Skeletal muscle tissue (tissue), 4 donors: ENCODE results near the gene CCN5. TPM values are rescaled to one million over a fixed set of nuclear protein-coding genes. Genes with fewer than 3 reads are reported as not detected.

Source experiments
- H3K27ac ChIP-seq: one replicate; pipeline ENCODE4 v1.7.0; 2013; ENCODE audit warnings: mild to moderate bottlenecking, low read depth, low read length, inconsistent platforms
- H3K27me3 ChIP-seq, 3 donors: one replicate each; pipeline ENCODE4 v1.7.0; 2013; ENCODE audit warnings: low read length in 3 of 3; ENCODE audit not compliant: control insufficient read depth in 3 of 3, insufficient read depth in 3 of 3
- H3K36me3 ChIP-seq, 3 donors: one replicate each; pipeline ENCODE4 v1.7.0; 2013; ENCODE audit warnings: low read length in 3 of 3; ENCODE audit not compliant: control insufficient read depth in 3 of 3, insufficient read depth in 3 of 3
- H3K4me1 ChIP-seq, 3 donors: one replicate each; pipeline ENCODE4 v1.7.0; 2013; ENCODE audit warnings: low read length in 3 of 3, mild to moderate bottlenecking in 3 of 3; ENCODE audit not compliant: control insufficient read depth in 3 of 3, insufficient read depth in 3 of 3
- H3K4me3 ChIP-seq, 3 donors: one replicate each; pipeline ENCODE4 v1.7.0; 2013; ENCODE audit warnings: low read length in 3 of 3
- H3K9ac ChIP-seq, 3 donors: one replicate each; pipeline ENCODE4 v1.7.0; 2013; ENCODE audit warnings: low read length in 3 of 3, mild to moderate bottlenecking in 3 of 3, moderate library complexity in 2 of 3, low read depth in 1 of 3
- H3K9me3 ChIP-seq, 3 donors: one replicate each; pipeline ENCODE4 v1.7.0; 2013; ENCODE audit warnings: low read length in 3 of 3; ENCODE audit not compliant: control insufficient read depth in 3 of 3
- total RNA-seq: library from RNA; depleted of rRNA; stranded (reverse); fragments of >200 nt; gene quantifications from one replicate; pipeline ENCODE4 v1.2.3, GENCODE V29; 2014
- donor health status: Osteomylitis.

The CCN5 gene
- total RNA-seq, 1 donor from 2014 or later, result not detected

DNA sequence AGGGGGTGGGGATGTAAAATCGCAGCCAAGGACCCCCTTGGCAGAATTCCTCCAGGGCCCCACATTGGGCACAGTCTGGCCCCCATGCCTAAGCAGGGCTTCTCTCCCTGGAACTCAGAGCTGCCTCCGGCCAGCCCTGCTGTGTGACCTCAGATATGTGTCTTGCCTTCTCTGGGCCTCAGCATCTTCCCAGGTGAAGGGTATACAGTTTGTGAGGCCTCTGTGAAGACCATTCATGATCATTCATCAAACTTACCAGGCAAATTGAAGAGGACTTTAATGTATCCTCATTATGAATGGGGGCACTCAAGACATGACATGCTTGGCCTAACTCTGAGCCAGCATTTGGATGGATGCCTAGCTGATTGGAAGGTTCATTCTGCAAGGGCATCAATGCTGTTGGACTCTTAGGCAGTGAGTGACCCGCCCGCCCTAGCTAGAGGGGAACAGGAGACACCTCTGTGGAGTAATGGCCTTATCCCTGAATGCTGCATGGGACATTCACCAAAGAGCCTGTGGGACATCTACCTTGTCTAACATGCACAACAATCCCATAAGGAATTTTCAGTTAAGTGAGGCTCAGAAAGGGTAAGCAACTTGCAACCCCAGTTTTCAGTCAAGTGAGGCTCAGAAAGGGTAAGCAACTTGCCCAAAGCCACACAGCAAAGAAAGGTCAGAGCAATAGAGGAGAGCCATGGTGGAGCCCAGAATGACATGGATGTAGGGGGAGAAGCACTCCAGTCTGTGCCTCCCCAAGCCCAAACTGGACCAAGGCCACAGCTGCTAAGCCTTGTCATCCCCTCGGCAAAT, 535 bp downstream of the CCN5 start:
- H3K9ac ChIP-seq, result peak overlapping the region in 2 of 3 donors; percentile 4 to 82
- peaks cover 29 to 37% (median 33%) of the 10 kb centered on the region in 3 donors for H3K4me1 ChIP-seq
- peak overlapping the region; percentile 56 to 67 (median 67) for H3K4me3 ChIP-seq
- H3K27me3 ChIP-seq, result no peaks in the 10 kb centered on the region
- H3K9me3 ChIP-seq, result no peaks in the 10 kb centered on the region
- H3K36me3 ChIP-seq, result peaks cover 0 to 3% (median 0%) of the 10 kb centered on the region in 3 donors
- H3K27ac ChIP-seq, result peak overlapping the region; percentile 0

DNA sequence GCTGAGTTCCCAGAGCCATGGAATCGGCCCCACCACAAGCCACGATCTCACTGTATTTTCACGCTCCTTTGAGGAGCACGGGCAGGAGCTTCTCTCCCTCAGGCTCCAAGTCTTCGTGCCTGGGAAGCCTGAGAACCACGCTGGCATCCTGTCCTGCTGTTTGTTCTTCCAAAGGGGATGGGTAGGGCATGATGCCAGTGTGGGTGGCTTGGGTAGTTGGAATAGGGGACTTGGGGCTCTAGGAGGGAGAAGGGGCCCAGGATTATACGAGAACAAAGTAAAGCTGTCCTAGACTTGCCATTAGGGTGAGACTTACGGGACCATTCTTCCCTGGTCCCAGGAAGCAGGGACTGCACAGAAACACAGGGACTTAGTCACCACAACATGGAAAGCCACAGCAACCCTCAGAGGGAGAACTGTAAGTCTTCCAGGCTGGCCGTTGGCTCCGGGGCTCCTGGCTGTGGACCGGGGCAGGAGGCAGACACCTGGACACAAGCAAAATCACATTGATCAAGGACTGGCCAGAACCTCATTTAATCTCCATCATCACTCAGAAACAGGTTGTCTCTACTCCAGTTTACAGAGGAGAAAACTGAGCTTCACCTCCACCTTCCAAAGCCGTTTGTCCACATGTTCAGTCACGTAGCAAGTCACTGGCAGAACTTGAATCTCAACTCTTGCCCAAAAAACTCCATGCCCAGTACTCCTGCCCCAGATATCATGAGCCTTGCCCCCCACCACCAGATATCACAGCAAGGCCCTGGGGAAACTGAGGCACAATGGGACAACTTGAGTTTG, 1.3 kb downstream of the CCN5 start:
- Histone ChIP-seq H3K9ac (peak overlapping the region in 2 of 3 donors; percentile 5 to 82), H3K36me3 (peaks cover 0 to 4% (median 0%) of the 10 kb centered on the region in 3 donors), H3K4me1 (peaks cover 31 to 39% (median 35%) of the 10 kb centered on the region in 3 donors), H3K4me3 (peak overlapping the region; percentile 56 to 67 (median 67)), H3K27me3 (no peaks in the 10 kb centered on the region), H3K9me3 (no peaks in the 10 kb centered on the region), H3K27ac (peak overlapping the region; percentile 0)

DNA sequence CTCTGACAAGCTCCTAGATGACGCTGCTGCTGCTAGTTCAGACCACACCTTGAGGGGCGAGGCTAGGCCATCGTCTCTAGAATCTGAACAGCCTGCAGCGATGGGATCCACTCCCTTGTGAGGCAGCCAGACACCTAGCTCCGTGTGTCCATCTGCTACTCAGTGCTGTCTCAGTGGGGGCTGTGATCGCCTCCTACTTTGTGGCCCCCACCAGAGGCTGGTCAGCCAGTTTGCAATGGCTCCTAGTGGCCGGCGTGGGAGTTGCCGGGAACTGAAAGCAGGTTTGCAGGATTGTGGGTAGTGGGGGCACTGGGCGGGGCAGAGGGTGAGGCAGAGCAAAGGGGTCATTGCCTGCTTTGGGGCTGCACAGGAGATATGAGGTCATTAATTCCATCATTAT, 2.8 kb downstream of the CCN5 start:
- Histone ChIP-seq H3K9me3 (no peaks in the 10 kb centered on the region), H3K27ac (no peak overlapping the region), H3K4me1 (peaks cover 31 to 39% (median 35%) of the 10 kb centered on the region in 3 donors), H3K4me3 (peak overlapping the region in 1 of 3 donors; percentile 51), H3K36me3 (peaks cover 0 to 4% (median 0%) of the 10 kb centered on the region in 3 donors), H3K27me3 (no peaks in the 10 kb centered on the region), H3K9ac (peak overlapping the region in 1 of 3 donors; percentile 8)

DNA sequence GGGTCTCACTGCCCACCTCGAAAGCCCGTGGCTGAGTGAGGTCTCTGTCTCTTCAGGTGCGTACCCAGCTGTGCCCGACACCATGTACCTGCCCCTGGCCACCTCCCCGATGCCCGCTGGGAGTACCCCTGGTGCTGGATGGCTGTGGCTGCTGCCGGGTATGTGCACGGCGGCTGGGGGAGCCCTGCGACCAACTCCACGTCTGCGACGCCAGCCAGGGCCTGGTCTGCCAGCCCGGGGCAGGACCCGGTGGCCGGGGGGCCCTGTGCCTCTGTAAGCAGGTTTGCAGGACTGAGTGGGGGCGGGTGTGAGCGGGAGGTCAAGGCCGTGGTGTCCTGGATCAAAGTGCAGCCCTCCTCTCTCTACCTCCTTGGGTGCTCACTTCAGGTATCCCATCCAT, 4.7 kb downstream of the CCN5 start:
- peaks cover 19 to 26% (median 23%) of the 10 kb centered on the region in 3 donors for H3K4me1 ChIP-seq
- no peak overlapping the region for H3K9ac ChIP-seq
- no peak overlapping the region for H3K27ac ChIP-seq
- H3K27me3 ChIP-seq, result no peaks in the 10 kb centered on the region
- no peaks in the 10 kb centered on the region for H3K9me3 ChIP-seq
- H3K36me3 ChIP-seq, result peaks cover 0 to 13% (median 0%) of the 10 kb centered on the region in 3 donors
- no peak overlapping the region for H3K4me3 ChIP-seq

DNA sequence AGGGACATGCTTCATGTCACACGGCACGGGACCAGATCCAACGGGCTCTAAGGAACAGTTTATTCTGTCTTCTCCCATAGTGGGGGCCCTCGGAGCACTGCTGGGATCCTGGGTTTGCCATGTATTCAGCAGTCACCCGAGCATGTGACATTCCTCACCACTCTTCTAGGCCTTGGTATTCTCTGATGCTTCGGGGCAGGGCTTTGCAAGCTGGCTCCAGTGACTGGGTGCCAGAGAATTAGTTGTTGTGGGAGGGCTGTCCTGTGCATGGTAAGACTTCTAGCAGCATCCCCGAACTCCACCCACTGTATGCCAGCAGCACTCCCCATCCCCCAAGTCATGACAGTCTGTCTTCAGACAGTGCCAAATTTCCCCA, 5.4 kb downstream of the CCN5 start:
- Histone ChIP-seq H3K9ac (no peak overlapping the region), H3K36me3 (peaks cover 0 to 13% (median 0%) of the 10 kb centered on the region in 3 donors), H3K27me3 (no peaks in the 10 kb centered on the region), H3K4me3 (no peak overlapping the region), H3K27ac (no peak overlapping the region), H3K9me3 (no peaks in the 10 kb centered on the region), H3K4me1 (peaks cover 12 to 19% (median 15%) of the 10 kb centered on the region in 3 donors)

DNA sequence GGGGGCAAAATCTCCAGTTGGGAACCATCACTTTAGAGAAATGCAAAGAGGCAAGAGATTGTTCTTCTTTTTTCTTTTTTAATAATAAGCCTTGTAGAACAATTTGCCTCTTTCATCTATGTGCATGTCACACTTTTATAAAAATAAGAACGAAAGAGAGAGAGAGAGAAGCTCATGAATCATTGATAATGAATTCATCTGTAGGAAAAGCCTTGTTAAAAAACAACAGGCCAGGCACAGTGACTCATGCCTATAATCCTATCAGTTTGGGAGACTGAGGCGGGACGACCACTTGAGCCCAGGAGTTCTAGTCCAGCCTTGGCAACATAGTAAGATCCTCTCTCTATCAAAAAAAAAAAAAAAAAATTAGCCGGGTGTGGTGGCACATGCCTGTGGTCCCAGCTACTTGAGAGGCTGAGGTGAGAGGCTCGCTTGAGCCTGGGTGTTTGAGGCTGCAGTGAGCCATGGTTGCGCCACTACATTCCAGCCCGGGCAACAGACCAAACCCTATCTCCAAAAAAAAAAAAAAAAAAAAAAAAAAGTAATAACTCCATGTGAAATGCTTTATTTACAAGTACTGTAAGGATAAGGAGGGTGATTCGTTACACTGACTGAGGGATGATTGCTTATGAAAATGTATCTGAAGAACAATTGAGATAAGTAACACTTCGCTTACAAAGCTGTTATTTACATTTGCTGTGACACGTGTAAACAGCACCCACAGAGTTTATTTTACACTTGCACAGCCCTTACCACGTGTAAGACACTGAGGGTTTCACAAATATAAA, 6.0 kb downstream of the CCN5 start:
- Histone ChIP-seq H3K9ac (no peak overlapping the region), H3K9me3 (no peaks in the 10 kb centered on the region), H3K27ac (no peak overlapping the region)

DNA sequence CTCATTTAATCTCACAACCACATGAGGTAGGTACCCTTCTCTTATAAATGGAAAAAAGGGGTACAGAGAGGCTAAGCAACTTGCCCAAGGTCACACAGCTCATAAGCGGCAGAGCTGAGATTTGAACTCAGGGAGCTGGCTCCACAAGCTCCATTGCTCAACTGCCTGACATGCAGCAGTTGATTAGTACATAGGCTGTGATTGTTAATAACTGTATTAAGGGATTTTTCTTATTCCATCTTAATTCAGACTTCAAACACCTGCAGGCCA, 6.6 kb downstream of the CCN5 start:
- no peaks in the 10 kb centered on the region for H3K9me3 ChIP-seq
- peaks cover 6 to 9% (median 9%) of the 10 kb centered on the region in 3 donors for H3K4me1 ChIP-seq
- H3K4me3 ChIP-seq, result no peak overlapping the region
- no peak overlapping the region for H3K27ac ChIP-seq
- H3K36me3 ChIP-seq, result peaks cover 0 to 13% (median 3%) of the 10 kb centered on the region in 3 donors
- no peak overlapping the region for H3K9ac ChIP-seq
- no peaks in the 10 kb centered on the region for H3K27me3 ChIP-seq

More for the DNA sequence above, 6.0 kb downstream of the CCN5 start:
- Histone ChIP-seq H3K36me3 (peaks cover 0 to 13% (median 3%) of the 10 kb centered on the region in 3 donors), H3K4me1 (peaks cover 9 to 13% (median 10%) of the 10 kb centered on the region in 3 donors), H3K4me3 (no peak overlapping the region), H3K27me3 (no peaks in the 10 kb centered on the region)

DNA sequence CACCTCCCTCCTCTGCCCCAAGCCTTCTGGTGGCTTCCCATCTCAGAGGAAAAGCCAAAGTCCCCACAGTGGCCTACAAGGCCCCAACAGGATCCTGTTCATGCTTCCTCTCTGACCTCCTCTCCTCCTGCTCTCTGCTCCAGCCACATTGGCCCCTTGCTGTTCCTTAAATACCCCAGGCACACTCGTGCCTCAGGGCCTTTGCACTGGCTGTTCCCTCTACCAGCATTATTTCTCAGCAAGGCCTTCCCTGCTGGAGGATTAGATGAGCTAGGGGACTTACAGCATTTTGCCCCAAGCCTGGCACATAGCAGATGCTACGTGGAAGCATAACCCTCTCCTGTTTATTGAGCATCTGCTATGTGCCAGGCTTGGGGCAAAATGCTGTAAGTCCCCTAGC, 7.8 kb downstream of the CCN5 start:
- Histone ChIP-seq H3K27me3 (no peaks in the 10 kb centered on the region), H3K4me3 (no peak overlapping the region), H3K9me3 (no peaks in the 10 kb centered on the region), H3K27ac (no peak overlapping the region), H3K4me1 (peaks cover 6 to 9% (median 9%) of the 10 kb centered on the region in 3 donors), H3K36me3 (peaks cover 0 to 16% (median 3%) of the 10 kb centered on the region in 3 donors), H3K9ac (no peak overlapping the region)

DNA sequence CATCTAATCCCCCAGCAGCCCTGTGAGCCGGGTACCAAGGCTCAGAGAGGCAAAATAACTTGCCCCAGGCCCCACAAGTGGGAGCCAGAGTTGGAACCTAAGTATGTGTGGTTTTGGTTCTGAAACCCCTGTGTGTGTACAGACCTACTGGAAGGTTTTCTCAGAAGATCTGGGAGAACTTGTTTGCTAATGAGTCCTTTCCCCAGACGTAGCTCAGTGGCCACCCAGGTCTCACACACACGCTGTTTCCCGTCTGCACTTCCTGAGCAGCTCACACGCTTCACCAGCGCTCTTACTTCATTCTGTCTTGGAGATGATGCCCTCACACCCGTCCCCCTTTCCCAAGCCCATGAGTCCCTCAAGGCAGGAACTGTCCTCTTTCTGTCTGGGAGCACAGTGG, 8.2 kb downstream of the CCN5 start:
- Histone ChIP-seq H3K36me3 (peaks cover 0 to 16% (median 3%) of the 10 kb centered on the region in 3 donors), H3K9me3 (no peaks in the 10 kb centered on the region), H3K27ac (no peak overlapping the region), H3K27me3 (no peaks in the 10 kb centered on the region), H3K9ac (no peak overlapping the region), H3K4me3 (no peak overlapping the region), H3K4me1 (peaks cover 6 to 9% (median 9%) of the 10 kb centered on the region in 3 donors)
